SK-N-SH (cell line): ENCODE data around the gene SLC22A2.

Experiments
- FOSL2 ChIP-seq: IDR thresholded peaks from 2 replicates; pipeline ENCODE4 v1.4.0; 2012; ENCODE audit warnings: low read depth, mild to moderate bottlenecking, moderate library complexity, borderline replicate concordance
- FOXM1 ChIP-seq: IDR thresholded peaks from 2 replicates; pipeline ENCODE4 v1.4.0; 2012; ENCODE audit warnings: low read depth, mild to moderate bottlenecking
- MEF2A ChIP-seq: IDR thresholded peaks from 2 replicates; pipeline ENCODE4 v1.4.0; 2012; ENCODE audit warnings: low read depth, borderline replicate concordance
- POLR2AphosphoS5 ChIP-seq: IDR thresholded peaks from 2 replicates; pipeline ENCODE4 v1.6.1; 2012; ENCODE audit warnings: low read depth, low read length
- RAD21 ChIP-seq: IDR thresholded peaks from 2 replicates; pipeline ENCODE4 v1.6.1; 2012; ENCODE audit warnings: mild to moderate bottlenecking, low read length
- SIN3A ChIP-seq: IDR thresholded peaks from 2 replicates; pipeline ENCODE4 v1.6.1; 2012; ENCODE audit warnings: low read depth, mild to moderate bottlenecking, low read length, moderate library complexity, borderline replicate concordance
- SMC3 ChIP-seq: IDR thresholded peaks from 2 replicates; pipeline ENCODE4 v1.6.1; 2012; ENCODE audit warnings: low read depth, low read length, improper control_type of control experiment
- TF ChIP-seq, protein P1 (sequence below): fragments of 200-600 bp; sonication (generic); IDR thresholded peaks from 2 replicates; pipeline ENCODE4 v1.6.1; 2017; ENCODE audit warnings: antibody characterized with exemption, mild to moderate bottlenecking, moderate library complexity

DNA sequence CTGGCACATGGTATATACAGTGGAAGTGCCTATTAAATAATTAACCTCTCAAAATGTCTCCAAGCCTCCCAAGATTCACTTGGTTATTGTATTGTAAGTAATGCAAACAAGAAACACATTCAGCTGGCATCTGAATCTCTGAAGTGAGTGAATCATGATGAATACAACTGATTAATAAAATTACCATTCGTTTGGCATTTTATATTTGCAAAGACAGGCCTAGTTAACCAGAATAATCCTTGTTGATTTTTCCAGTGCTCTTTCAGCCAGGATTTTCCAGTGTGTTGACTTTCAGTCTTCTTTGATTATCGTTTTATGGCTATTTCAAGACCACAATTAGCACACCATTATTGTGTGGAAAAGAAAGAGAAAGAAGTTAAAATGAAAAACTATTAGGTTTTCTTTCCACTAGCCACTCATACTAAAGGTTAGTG lies 20.3 kb downstream of the SLC22A2 start:
- TF ChIP-seq SIN3A (no peak), POLR2AphosphoS5 (no peak), FOXM1 (no peak), MEF2A (no peak), RAD21 (no peak), FOSL2 (no peak), SMC3 (no peak)
- TF ChIP-seq, protein P1, sequence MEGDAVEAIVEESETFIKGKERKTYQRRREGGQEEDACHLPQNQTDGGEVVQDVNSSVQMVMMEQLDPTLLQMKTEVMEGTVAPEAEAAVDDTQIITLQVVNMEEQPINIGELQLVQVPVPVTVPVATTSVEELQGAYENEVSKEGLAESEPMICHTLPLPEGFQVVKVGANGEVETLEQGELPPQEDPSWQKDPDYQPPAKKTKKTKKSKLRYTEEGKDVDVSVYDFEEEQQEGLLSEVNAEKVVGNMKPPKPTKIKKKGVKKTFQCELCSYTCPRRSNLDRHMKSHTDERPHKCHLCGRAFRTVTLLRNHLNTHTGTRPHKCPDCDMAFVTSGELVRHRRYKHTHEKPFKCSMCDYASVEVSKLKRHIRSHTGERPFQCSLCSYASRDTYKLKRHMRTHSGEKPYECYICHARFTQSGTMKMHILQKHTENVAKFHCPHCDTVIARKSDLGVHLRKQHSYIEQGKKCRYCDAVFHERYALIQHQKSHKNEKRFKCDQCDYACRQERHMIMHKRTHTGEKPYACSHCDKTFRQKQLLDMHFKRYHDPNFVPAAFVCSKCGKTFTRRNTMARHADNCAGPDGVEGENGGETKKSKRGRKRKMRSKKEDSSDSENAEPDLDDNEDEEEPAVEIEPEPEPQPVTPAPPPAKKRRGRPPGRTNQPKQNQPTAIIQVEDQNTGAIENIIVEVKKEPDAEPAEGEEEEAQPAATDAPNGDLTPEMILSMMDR = no peak
